ENCODE results near the gene DMTF1. TPM values are rescaled to one million over a fixed set of nuclear protein-coding genes. Genes with fewer than 3 reads are reported as not detected.

Gene DMTF1
- total RNA-seq, 4 donors from 2014 or later: 77.4 to 157 (median 121) TPM

DNA sequence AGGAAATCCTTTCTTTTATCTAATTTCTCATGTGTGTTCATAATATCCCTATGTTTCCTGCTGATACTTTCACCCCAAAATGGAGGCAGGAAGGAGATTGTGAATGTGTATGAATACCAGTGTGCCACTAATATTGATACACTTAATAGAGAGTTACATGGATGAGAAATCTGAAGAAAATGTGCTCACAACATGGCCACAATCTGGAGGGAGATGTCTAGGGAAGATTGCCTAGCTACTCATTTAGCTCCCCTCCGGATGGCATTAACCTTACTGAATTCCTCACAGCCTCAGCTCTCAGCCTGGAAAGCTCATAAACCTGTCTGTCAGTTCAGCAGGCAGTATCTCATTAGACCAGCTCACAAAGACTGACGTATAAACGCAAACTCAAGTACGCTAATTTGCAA, 23.4 kb upstream of the DMTF1 start:
- Histone ChIP-seq H3K9me3 (no peaks in the 10 kb centered on the region), H3K4me1 (no peaks in the 10 kb centered on the region), H3K27ac (no peak overlapping the region), H3K4me3 (no peak overlapping the region), H3K27me3 (no peaks in the 10 kb centered on the region), H3K36me3 (no peaks in the 10 kb centered on the region)
- TF ChIP-seq POLR2AphosphoS5 (IDR thresholded peaks at IDR 0.05) (no peak), POLR2A (IDR thresholded peaks at IDR 0.05) (no peak), EP300 (IDR thresholded peaks at IDR 0.05; ENCODE audit: low read depth) (no peak)
- TF ChIP-seq, protein P1, sequence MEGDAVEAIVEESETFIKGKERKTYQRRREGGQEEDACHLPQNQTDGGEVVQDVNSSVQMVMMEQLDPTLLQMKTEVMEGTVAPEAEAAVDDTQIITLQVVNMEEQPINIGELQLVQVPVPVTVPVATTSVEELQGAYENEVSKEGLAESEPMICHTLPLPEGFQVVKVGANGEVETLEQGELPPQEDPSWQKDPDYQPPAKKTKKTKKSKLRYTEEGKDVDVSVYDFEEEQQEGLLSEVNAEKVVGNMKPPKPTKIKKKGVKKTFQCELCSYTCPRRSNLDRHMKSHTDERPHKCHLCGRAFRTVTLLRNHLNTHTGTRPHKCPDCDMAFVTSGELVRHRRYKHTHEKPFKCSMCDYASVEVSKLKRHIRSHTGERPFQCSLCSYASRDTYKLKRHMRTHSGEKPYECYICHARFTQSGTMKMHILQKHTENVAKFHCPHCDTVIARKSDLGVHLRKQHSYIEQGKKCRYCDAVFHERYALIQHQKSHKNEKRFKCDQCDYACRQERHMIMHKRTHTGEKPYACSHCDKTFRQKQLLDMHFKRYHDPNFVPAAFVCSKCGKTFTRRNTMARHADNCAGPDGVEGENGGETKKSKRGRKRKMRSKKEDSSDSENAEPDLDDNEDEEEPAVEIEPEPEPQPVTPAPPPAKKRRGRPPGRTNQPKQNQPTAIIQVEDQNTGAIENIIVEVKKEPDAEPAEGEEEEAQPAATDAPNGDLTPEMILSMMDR (IDR thresholded peaks at IDR 0.05): no peak
- 30 to 83% methylated on average over 2 to 4 of the region's 4 CpGs for WGBS, 2 donors (ENCODE audit: low coverage in 1 of 2)
- in situ Hi-C loops (cut with MboI; ENCODE audit: low pct_ligation_motif_present in 1 of 4, low pct_unique_long_range_greater_than_20kb in 1 of 4, low sequenced_read_pairs in 3 of 4): no loop called here
- DNase-seq: no peak
- intact Hi-C loops (cut with DNase I; ENCODE audit: low total_unique reads): no loop called here

- Histone ChIP-seq H3K4me3 (no peak overlapping the region), H3K9me3 (no peaks in the 10 kb centered on the region), H3K36me3 (no peaks in the 10 kb centered on the region), H3K27me3 (no peaks in the 10 kb centered on the region), H3K27ac (no peak overlapping the region), H3K4me1 (no peaks in the 10 kb centered on the region)
- no peak for TF ChIP-seq EP300 (IDR thresholded peaks at IDR 0.05; ENCODE audit: low read depth)
- TF ChIP-seq POLR2A (IDR thresholded peaks at IDR 0.05): no peak
- TF ChIP-seq POLR2AphosphoS5 (IDR thresholded peaks at IDR 0.05): no peak
- TF ChIP-seq, protein P1 (IDR thresholded peaks at IDR 0.05): no peak
- in situ Hi-C loops (cut with MboI; ENCODE audit: low pct_ligation_motif_present in 1 of 4, low pct_unique_long_range_greater_than_20kb in 1 of 4, low sequenced_read_pairs in 3 of 4): no loop called here
- intact Hi-C loops (cut with DNase I; ENCODE audit: low total_unique reads): no loop called here
- no peak for DNase-seq
- 76 to 80% methylated on average over 1 to 3 of the region's 3 CpGs for WGBS, 2 donors (ENCODE audit: low coverage in 1 of 2)
These were observed 22.9 kb upstream of the DMTF1 start for GRCh38 chr7:87129332-87129731.

DNA sequence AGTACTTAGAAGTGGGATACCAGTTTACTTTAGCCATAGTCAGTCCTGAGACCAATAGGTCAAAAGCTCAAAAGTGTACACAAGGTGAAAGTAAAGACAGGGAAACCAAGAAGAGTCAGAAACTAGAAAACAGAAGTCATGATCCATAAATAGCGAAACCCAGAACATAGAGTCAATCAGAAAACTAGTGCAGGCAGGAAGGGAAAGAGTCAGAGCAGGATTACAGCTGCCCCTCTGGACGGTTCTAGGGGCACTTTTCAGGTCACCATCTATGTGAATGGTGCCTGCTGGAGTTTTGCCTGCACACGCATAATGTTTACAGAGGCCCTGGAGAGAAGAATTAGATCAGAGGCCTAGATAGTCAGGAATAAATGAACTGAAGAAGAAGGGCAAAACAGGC, 22.4 kb upstream of the DMTF1 start:
- WGBS, 2 donors (ENCODE audit: low coverage in 1 of 2): 54 to 73% methylated on average over 3 of the region's 3 CpGs
- in situ Hi-C loops (cut with MboI; ENCODE audit: low pct_ligation_motif_present in 1 of 4, low pct_unique_long_range_greater_than_20kb in 1 of 4, low sequenced_read_pairs in 3 of 4): loop anchor here in 2 of 4 donors (10.0 kb wide), 1 partner anchor 195 kb away; no protein-coding TSS in a partner anchor
- Histone ChIP-seq H3K27ac (no peak overlapping the region), H3K27me3 (no peaks in the 10 kb centered on the region), H3K4me3 (no peak overlapping the region), H3K9me3 (no peaks in the 10 kb centered on the region), H3K4me1 (no peaks in the 10 kb centered on the region), H3K36me3 (no peaks in the 10 kb centered on the region)
- TF ChIP-seq POLR2AphosphoS5 (IDR thresholded peaks at IDR 0.05) (no peak), POLR2A (IDR thresholded peaks at IDR 0.05) (no peak), EP300 (IDR thresholded peaks at IDR 0.05; ENCODE audit: low read depth) (no peak)
- TF ChIP-seq, protein P1 (IDR thresholded peaks at IDR 0.05): no peak
- intact Hi-C loops (cut with DNase I; ENCODE audit: low total_unique reads): no loop called here
- DNase-seq: no peak

GRCh38 chr7:87131771-87132170, 20.5 kb upstream of the DMTF1 start:
- H3K27ac ChIP-seq: no peak overlapping the region
- 94 to 97% methylated on average over 3 of the region's 3 CpGs for WGBS, 2 donors (ENCODE audit: low coverage in 1 of 2)

More at GRCh38 chr7:87131771-87132170, 20.5 kb upstream of the DMTF1 start:
- no peaks in the 10 kb centered on the region for H3K9me3 ChIP-seq
- H3K4me3 ChIP-seq: no peak overlapping the region
- no peaks in the 10 kb centered on the region for H3K36me3 ChIP-seq
- intact Hi-C loops (cut with DNase I; ENCODE audit: low total_unique reads) (no loop called here), in situ Hi-C loops (cut with MboI; ENCODE audit: low pct_ligation_motif_present in 1 of 4, low pct_unique_long_range_greater_than_20kb in 1 of 4, low sequenced_read_pairs in 3 of 4) (loop anchor here in 2 of 4 donors (10.0 kb wide), 1 partner anchor 197 kb away; no protein-coding TSS in a partner anchor)
- no peaks in the 10 kb centered on the region for H3K27me3 ChIP-seq
- no peak for DNase-seq
- TF ChIP-seq EP300 (IDR thresholded peaks at IDR 0.05; ENCODE audit: low read depth): no peak
- TF ChIP-seq, protein P1 (IDR thresholded peaks at IDR 0.05): no peak
- no peak for TF ChIP-seq POLR2AphosphoS5 (IDR thresholded peaks at IDR 0.05)
- no peak for TF ChIP-seq POLR2A (IDR thresholded peaks at IDR 0.05)
- no peaks in the 10 kb centered on the region for H3K4me1 ChIP-seq
